Stimulated activated CD4-positive, alpha-beta T cell treated with anti-CD3 and anti-CD28 coated beads, Interleukin-2, amount 100 ng/mL, for 4 hours (primary cell): ENCODE results near the gene MRPL33.

Experiments
- DNase-seq: peaks from one replicate; pipeline ENCODE4 v3.0.0-alpha.2; 2020; ENCODE audit warnings: low read depth

The MRPL33 gene

DNA sequence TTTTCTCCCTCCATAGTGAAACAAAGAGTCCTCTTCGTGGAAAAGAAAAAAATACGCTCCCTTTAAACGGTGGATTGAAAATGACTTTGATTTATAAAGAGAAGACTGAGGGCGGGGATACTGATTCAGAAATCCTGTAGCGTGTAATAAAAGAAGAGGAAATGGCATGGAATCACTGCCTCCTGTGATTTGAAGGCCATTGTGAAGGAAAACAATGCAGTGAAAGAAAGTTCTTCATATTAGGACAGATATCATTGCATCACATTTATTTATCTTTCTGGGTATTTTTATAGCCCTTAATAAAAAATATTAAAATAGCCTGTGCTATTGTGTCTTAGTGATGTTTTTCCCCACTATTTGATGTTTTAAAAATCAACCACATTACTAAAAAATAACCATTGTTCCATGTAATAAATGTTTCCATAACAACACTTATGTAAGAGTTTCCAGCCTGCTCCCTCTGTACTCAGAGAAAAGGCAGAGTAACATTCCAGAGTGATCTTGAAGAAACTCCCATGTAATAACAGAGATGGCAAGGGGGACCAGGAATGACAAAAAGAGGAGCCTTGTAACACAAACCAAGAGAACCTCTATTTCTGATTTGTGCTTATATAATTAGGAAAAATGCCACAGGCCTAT is 8.0 kb downstream of the MRPL33 start:
- DNase-seq, result no peak

DNA sequence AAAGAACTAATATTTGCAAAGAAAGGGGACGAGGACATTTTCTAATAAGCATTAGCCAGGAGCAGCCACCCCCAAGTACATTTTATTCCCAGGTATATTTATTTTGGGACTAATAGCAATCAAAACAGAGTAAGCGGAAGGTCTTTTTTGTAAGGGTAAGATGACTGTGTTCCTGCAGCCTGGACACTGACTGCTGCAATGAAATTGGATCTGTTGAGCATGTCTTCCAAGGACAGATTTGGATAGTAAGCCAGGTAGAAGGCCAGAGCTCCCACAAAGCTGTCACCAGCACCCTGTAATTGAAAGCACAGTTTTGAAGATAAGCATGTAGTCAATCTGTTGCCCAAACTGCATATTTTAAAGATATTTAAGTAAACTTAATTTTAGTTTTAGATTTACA is 10.0 kb downstream of the MRPL33 start:
- DNase-seq, result no peak

DNA sequence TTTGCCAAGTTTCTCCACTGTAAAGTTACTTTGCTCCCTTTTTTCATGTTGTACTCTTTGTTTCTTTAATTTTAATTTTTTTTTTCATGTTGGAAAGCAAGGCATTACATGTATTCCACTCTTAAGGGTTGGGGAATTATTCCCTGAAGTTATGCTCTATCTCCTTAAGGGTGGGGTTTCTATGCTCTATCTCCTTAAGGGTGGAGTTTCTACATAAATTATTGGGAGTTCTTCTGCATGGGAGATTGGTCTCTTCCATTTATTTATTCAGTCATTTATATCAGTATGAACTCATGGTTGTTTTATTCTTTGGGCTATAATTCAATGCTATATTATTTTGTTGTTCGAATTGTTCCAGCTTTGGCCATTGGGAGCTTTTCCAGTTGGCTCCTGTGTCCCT is 11.2 kb downstream of the MRPL33 start:
- DNase-seq, result no peak

DNA sequence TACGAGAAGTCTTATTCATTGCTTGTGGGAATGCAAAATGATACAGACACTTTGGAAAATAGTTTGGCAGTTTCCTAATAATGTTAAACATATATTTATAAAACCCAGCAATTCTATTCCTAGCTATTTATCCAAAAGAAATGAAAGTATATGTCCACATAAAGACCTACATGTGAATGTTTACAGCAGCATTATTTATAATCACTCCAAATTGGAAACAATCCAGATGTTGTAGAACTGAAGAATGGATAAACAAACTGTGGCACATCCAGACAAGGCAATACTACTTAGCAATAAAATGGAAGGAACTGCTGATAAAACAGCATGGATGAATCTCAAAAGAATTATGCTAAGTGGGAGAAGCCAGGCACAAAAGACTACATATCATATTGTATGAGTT is 19.3 kb downstream of the MRPL33 start:
- DNase-seq, result no peak

DNA sequence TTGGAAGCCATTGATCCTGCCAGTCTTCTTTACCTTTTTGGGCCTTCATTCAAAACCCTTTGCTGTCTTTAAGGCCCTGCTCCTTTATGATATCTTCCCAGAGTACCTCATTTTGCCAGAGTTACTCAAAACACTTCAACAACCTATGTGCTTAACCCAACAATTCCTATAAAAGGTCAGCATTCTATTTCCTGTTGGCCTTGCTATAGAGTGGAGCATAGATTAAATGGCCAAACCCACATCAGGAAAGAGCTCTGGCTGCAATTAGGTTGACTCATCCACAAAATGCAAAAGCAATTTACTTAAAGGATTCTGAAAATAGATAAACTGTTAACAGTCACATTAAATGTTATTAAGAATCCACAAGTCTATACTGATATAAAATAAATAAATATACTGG is 21.2 kb downstream of the MRPL33 start:
- DNase-seq, result no peak

DNA sequence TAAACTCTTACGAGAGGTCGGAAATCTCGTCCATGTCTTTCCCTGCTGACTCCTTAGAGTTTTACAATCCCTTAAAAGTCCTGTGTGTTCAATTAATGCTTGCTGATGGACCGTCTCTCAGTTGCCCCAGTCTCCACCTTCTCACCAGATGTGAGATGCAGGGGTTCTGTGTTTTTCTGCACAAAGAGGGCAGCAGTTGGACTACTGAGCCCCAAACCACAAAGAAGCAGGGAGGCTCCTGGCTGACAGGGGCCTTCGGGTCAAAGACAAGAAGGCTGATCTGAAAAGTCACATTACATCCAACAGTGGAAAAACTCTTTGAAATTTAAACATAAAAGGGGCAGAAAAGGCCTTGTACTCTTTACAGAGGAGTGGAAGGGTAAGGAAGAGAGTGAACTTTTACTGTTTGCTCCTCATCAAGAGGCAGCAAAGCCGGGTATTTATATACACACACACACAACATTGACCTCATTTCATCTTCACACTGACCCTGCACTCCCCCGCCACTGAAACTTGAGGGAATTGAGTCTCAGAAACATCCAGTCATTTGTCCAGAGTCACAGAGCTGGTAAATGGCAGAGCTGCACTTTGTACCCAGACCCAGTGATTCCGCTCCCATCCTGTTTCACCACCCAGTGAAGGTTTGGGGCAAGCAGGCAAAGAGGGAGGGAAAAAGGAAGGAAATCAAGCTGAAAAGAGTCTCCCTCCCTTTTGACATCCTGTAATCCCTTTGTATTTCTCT is 23.7 kb downstream of the MRPL33 start:
- DNase-seq, result no peak

DNA sequence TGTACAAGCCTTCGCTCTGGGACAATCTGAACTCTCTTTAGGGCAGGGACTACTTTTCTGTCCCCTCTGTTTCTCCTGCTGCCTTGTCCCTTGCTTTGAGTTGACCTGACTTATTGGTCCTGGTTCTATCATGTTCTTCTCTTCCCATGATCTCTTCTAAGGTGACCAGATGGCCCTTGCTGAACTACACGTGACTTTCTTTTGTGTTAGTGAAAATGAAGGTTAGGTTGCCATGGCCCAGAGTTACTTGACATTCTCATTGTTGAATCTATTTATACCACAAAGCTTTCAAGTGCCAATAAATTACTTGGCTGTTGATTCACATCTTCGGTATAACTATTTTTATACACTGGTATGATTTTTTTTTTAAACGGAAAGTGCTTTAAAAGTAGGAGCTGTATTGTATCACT is 24.4 kb downstream of the MRPL33 start:
- no peak for DNase-seq

DNA sequence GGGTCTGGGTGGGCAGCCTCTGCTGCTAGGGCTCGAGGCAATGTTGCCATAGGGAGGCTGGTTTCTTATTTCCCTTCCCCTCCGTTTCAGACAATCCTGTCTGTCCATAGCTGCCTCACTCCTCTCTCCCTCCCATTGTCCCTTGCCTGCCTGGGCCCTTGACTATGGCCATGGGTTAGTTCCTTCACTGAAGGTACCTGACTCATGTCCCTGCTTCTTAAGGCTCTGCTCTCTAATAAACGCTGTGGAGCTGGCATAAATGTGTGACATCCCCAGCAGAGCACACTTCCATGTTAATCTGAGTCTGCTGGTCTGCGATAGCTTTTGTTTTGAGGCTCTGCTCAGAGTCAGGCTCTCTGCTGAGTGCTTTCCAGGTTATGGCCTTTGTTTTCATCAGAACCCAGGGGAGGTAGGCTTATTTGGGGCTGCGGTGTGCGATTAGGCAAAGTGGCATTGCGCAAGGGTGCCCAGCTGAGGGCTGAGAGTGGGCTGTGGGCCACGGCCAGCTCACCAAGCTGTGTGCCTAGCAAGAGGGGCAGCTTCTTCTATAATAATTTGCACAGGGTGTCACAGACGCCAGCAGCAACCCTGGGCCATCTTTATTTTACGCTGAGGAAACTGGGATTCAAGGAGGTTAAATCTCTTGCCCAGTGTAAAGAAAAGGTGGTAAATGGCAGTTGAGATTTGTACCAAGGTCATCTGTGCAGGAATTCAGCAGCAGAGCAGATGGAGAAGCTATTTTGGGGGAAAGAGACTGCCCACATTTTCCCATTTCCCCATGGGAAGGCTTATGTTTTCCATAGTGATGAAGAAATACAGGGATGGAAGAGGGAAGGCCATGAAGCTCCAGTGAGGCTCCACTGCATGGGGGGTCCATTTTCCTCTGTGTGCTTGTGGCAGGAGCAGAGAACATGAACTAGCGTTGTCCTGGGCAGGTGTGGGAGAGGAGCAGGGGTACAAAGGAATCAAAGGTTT is 25.6 kb downstream of the MRPL33 start:
- DNase-seq, result no peak

DNA sequence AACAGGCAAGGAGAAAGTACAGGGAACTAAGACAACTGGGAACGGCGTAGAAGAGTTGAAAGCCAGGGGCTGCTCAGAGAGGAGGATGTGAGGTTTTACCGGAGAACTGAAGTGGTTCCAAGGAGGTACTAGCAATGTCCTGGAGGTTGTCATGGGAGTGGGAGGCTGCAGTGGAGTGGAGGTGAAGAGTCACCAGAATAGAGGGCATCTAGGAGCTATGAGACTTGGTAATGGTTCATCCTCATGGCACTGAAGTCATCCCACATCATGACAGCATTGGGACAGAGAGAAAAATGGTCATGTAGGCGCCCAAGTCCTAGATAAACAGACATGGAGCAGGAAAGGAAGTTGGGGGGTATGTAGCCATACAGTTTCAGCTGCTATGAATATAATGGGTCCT is 26.3 kb downstream of the MRPL33 start:
- DNase-seq, result no peak

DNA sequence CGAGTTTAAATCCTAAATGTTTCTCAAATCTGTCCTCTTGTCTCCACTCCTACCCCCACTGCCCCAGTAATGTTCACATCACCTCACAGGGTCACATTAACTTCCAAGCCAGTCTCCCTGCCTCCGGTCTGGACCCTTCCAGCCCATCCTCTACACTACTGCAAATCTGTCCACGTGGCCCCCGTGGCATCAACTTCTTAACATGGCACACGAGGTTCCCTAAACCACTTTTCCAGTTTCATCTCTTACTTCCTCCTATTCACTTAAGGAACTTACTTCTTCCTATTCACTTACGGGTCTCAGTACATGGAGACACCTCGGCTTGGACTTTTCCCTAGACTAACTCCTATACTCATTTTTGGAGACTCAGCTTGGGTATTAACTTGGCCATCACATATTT is 27.0 kb downstream of the MRPL33 start:
- no peak for DNase-seq

- no peak for DNase-seq
Observed at GRCh38 chr2:27798948-27799645, 27.6 kb downstream of the MRPL33 start.

- no peak for DNase-seq
Observed at GRCh38 chr2:27799646-27800010, 28.1 kb downstream of the MRPL33 start.

GRCh38 chr2:27800856-27801255 is 29.3 kb downstream of the MRPL33 start:
- DNase-seq, result no peak

GRCh38 chr2:27802547-27802946 is 31.0 kb downstream of the MRPL33 start:
- DNase-seq, result no peak

GRCh38 chr2:27803046-27803445 is 31.5 kb downstream of the MRPL33 start:
- no peak for DNase-seq

- DNase-seq, result no peak
Observed at GRCh38 chr2:27804146-27804545, 32.6 kb downstream of the MRPL33 start.

- no peak for DNase-seq
Observed at GRCh38 chr2:27805180-27805579, 33.7 kb downstream of the MRPL33 start.

- no peak for DNase-seq
Observed at GRCh38 chr2:27806311-27807059, 35.0 kb downstream of the MRPL33 start.

DNA sequence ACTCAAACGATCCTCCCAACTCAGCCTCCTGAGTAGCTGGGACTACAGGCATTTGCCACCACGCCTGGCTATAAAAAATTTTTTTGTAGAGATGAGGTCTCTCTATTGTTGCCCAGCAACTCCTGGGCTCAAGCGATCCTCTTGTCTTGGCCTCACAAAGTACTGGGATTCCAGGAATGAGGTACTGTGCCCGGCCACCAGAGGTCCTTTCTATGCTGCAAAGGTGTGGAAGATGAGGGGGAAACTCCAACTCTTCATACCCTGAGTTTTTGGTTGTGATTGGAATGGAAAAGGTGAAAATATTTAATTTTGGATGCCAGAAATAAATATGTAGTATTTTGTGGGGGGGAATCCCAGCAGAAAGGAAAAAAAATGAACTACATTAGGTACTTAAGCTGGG is 36.0 kb downstream of the MRPL33 start:
- no peak for DNase-seq

- DNase-seq, result no peak
Observed at GRCh38 chr2:27808418-27808817, 36.9 kb downstream of the MRPL33 start.

DNA sequence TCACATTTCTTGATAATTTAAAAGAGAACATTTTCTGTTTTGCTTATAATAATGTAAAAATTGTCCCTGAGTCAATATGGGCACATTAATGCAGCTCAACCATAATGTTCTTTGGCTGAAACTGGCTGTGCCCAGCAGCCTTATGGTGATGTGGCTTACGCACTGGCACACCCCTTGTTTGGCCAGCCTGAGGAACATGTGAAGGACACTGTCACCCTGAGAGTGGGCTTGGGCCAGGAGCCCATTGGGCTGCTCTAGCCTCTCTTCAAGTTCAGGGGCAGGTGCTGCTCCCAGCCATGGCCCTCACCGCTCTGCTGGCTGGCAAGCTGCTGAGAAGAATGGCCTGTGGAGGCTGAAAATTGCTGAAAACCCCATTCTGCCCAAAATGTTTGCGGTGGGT is 37.5 kb downstream of the MRPL33 start:
- no peak for DNase-seq
